GM12878 (cell line): ENCODE measurements around the gene CACNA1I.

Experiments used
- BHLHE40 ChIP-seq, 2 experiments: fragments of 450-650 bp in 1 of 2; IDR thresholded peaks; 2 replicates each; pipeline ENCODE4 v1.6.1; 2011 to 2017; ENCODE audit warnings: low read depth in 2 of 2, borderline replicate concordance in 1 of 2, improper control_type of control experiment in 1 of 2, low read length in 1 of 2, mild to moderate bottlenecking in 1 of 2
- CREM ChIP-seq: IDR thresholded peaks from 2 replicates; pipeline ENCODE4 v1.6.1; 2014; ENCODE audit warnings: antibody characterized with exemption, low read depth
- EP300 ChIP-seq, 2 experiments: fragments of 150-350 bp in 1 of 2; IDR thresholded peaks; 2 replicates each; pipeline ENCODE4 v1.6.1; 2011 to 2012; ENCODE audit warnings: low read depth in 2 of 2, low read length in 2 of 2, borderline replicate concordance in 1 of 2, improper control_type of control experiment in 1 of 2, inconsistent platforms in 1 of 2; ENCODE audit not compliant: control insufficient read depth in 1 of 2
- EZH2 ChIP-seq: IDR thresholded peaks from 2 replicates; pipeline ENCODE4 v1.6.1; 2012; ENCODE audit warnings: low read depth, mild to moderate bottlenecking, control low read depth, inconsistent platforms, low read length, borderline replicate concordance; ENCODE audit not compliant: control insufficient read depth
- FOXK2 ChIP-seq: fragments of 450-650 bp; IDR thresholded peaks from 2 replicates; pipeline ENCODE4 v1.6.1; 2017; ENCODE audit warnings: mild to moderate bottlenecking, moderate library complexity
- MYC ChIP-seq: IDR thresholded peaks from 2 replicates; pipeline ENCODE4 v1.6.1; 2011; ENCODE audit warnings: mild to moderate bottlenecking, low read length, moderate library complexity, inconsistent platforms; ENCODE audit not compliant: insufficient read depth, insufficient replicate concordance, insufficient read length, severe bottlenecking
- SIN3A ChIP-seq: IDR thresholded peaks from 2 replicates; pipeline ENCODE4 v1.6.1; 2012; ENCODE audit warnings: low read depth, low read length, improper control_type of control experiment
- SREBF2 ChIP-seq: IDR thresholded peaks from 2 replicates; pipeline ENCODE4 v1.6.1; 2012; ENCODE audit warnings: mild to moderate bottlenecking, low read length
- TBL1XR1 ChIP-seq: IDR thresholded peaks from 2 replicates; pipeline ENCODE4 v1.6.1; 2012; ENCODE audit warnings: low read depth, low read length, improper control_type of control experiment
- YY1 ChIP-seq: IDR thresholded peaks from 2 replicates; pipeline ENCODE4 v1.6.1; 2011; ENCODE audit warnings: low read depth, mild to moderate bottlenecking, low read length
- TF ChIP-seq, protein P1 (sequence below): IDR thresholded peaks from 2 replicates; pipeline ENCODE4 v1.6.1; 2011; ENCODE audit warnings: borderline replicate concordance, low read depth, mild to moderate bottlenecking, moderate library complexity, mixed read lengths, low read length; ENCODE audit not compliant: insufficient read depth; ENCODE audit errors: extremely low read length
- TF ChIP-seq, protein P2 (sequence below): IDR thresholded peaks from 2 replicates; pipeline ENCODE4 v1.6.1; 2011; ENCODE audit warnings: mild to moderate bottlenecking, low read depth, low read length, moderate library complexity; ENCODE audit not compliant: insufficient replicate concordance
- TF ChIP-seq, protein P3 (sequence below): IDR thresholded peaks from 2 replicates; pipeline ENCODE4 v1.6.1; 2012; ENCODE audit warnings: low read length, inconsistent platforms
- TF ChIP-seq, protein P4 (sequence below), 3 experiments: IDR thresholded peaks in 2 of 3; conservative IDR thresholded peaks in 1 of 3; 2 replicates each; pipeline ENCODE4 v1.5.1; 2011; ENCODE audit warnings: low read depth in 3 of 3, low read length in 3 of 3, mild to moderate bottlenecking in 3 of 3, control low read depth in 2 of 3, moderate library complexity in 2 of 3, inconsistent platforms in 1 of 3, mixed read lengths in 1 of 3; ENCODE audit not compliant: control insufficient read depth in 2 of 3, insufficient read depth in 1 of 3; ENCODE audit errors: extremely low read depth in 1 of 3

DNA sequence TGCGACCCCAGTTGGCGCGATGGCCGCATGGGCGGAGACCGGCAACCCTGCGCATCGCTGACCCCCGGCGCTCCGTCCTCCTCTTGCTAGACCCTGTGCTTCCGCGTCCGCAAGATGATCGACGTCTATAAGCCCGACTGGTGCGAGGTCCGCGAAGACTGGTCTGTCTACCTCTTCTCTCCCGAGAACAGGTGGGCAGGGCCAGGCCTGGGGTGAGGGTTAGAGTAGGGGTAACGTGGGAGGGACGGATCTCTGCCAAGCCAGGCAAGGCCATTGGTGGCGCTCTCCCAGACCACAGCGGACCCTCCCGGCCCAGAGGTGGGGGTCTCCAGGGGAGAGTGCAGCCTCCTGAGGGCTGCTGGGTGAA lies 92.1 kb downstream of the CACNA1I start:
- TF ChIP-seq YY1 (no peak), EP300 (IDR thresholded peaks at IDR 0.05; ENCODE audit: borderline replicate concordance in 1 of 2, control insufficient read depth in 1 of 2, low read depth in 2 of 2, low read length in 2 of 2) (no peak), MYC (no peak), TBL1XR1 (no peak), EZH2 (no peak), SIN3A (no peak), BHLHE40 (IDR thresholded peaks at IDR 0.05; ENCODE audit: borderline replicate concordance in 1 of 2, low read depth in 2 of 2, low read length in 1 of 2) (no peak), CREM (no peak), SREBF2 (no peak), FOXK2 (no peak)
- TF ChIP-seq, protein P1, sequence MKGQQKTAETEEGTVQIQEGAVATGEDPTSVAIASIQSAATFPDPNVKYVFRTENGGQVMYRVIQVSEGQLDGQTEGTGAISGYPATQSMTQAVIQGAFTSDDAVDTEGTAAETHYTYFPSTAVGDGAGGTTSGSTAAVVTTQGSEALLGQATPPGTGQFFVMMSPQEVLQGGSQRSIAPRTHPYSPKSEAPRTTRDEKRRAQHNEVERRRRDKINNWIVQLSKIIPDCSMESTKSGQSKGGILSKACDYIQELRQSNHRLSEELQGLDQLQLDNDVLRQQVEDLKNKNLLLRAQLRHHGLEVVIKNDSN, result no peak
- TF ChIP-seq, protein P2, sequence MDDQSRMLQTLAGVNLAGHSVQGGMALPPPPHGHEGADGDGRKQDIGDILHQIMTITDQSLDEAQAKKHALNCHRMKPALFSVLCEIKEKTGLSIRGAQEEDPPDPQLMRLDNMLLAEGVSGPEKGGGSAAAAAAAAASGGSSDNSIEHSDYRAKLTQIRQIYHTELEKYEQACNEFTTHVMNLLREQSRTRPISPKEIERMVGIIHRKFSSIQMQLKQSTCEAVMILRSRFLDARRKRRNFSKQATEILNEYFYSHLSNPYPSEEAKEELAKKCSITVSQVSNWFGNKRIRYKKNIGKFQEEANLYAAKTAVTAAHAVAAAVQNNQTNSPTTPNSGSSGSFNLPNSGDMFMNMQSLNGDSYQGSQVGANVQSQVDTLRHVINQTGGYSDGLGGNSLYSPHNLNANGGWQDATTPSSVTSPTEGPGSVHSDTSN, result no peak
- TF ChIP-seq, protein P3, sequence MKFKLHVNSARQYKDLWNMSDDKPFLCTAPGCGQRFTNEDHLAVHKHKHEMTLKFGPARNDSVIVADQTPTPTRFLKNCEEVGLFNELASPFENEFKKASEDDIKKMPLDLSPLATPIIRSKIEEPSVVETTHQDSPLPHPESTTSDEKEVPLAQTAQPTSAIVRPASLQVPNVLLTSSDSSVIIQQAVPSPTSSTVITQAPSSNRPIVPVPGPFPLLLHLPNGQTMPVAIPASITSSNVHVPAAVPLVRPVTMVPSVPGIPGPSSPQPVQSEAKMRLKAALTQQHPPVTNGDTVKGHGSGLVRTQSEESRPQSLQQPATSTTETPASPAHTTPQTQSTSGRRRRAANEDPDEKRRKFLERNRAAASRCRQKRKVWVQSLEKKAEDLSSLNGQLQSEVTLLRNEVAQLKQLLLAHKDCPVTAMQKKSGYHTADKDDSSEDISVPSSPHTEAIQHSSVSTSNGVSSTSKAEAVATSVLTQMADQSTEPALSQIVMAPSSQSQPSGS, result no peak
- TF ChIP-seq, protein P4, sequence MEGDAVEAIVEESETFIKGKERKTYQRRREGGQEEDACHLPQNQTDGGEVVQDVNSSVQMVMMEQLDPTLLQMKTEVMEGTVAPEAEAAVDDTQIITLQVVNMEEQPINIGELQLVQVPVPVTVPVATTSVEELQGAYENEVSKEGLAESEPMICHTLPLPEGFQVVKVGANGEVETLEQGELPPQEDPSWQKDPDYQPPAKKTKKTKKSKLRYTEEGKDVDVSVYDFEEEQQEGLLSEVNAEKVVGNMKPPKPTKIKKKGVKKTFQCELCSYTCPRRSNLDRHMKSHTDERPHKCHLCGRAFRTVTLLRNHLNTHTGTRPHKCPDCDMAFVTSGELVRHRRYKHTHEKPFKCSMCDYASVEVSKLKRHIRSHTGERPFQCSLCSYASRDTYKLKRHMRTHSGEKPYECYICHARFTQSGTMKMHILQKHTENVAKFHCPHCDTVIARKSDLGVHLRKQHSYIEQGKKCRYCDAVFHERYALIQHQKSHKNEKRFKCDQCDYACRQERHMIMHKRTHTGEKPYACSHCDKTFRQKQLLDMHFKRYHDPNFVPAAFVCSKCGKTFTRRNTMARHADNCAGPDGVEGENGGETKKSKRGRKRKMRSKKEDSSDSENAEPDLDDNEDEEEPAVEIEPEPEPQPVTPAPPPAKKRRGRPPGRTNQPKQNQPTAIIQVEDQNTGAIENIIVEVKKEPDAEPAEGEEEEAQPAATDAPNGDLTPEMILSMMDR (IDR thresholded peaks at IDR 0.05 in 2 of 3, conservative IDR thresholded peaks at IDR 0.05 in 1 of 3; ENCODE audit: control insufficient read depth in 2 of 3, extremely low read depth in 1 of 3, insufficient read depth in 1 of 3, low read depth in 3 of 3, low read length in 3 of 3), result no peak
